ENCODE results near the gene CCSER2. TPM values are rescaled to one million over a fixed set of nuclear protein-coding genes. Genes with fewer than 3 reads are reported as not detected.
A peak's percentile ranks its signal among the peaks of the same experiment; 100 is the strongest.

Gene CCSER2
- total RNA-seq, 1 experiment from 2014 or later: 28.9 TPM

DNA sequence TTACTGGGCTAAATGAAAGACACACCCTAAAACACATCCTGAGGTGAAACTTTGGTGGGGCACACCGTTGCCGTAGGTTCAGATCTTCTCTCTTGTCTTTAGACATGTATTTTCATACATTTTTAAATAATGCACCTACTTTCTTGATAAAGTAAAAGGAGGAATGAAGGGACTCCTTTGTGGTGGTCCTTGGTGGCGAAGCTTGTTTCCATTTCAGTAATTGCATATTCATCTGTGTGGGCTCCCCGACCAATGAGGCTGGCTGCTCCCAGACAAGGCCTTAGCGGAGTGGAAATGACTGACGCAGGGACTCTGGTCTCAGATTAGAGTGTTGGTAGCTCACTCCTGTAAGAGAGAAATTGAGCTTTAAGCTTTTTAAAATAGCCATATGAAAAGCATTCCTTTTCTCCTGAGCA, 815 bp downstream of the CCSER2 start:
- CTCF ChIA-PET: no interaction called here
- H3K4me2 ChIP-seq (ENCODE audit: low read length): peak overlapping the region; percentile 79
- no peak overlapping the region for H2AFZ ChIP-seq (ENCODE audit: low read depth, low read length, poor library complexity, severe bottlenecking)
- no peaks in the 10 kb centered on the region for H3K9me2 ChIP-seq (ENCODE audit: insufficient read depth)
- DNase-seq (ENCODE audit: low read depth, low spot score) (no peak), ATAC-seq (peak; percentile 28; the same call in 1 of the 2 replicates)
- H3K4me3 ChIP-seq (replicated peaks in 1 of 2; ENCODE audit: low read depth in 1 of 2, low read length in 2 of 2): peak overlapping the region; percentile 70 to 75
- RAD21 ChIA-PET (ENCODE audit: low non-redundant PET in 1 of 2, low total read pairs in 2 of 2, uncharacterized antibody in 2 of 2, unreplicated experiment in 2 of 2): no interaction called here
- H3K36me3 ChIP-seq (ENCODE audit: control insufficient read depth in 1 of 2, insufficient read depth in 2 of 2, low read length in 2 of 2): no peaks in the 10 kb centered on the region
- intact Hi-C loops (cut with micrococcal nuclease): loop anchor here (5.0 kb wide), 1 partner anchor 62 kb away; no protein-coding TSS in a partner anchor
- no peaks in the 10 kb centered on the region for H4K20me1 ChIP-seq (ENCODE audit: insufficient read depth)
- peaks cover 50% of the 10 kb centered on the region for H3K79me2 ChIP-seq (ENCODE audit: insufficient read depth, low read length)
- H3K27me3 ChIP-seq (ENCODE audit: insufficient read depth, low read length): no peaks in the 10 kb centered on the region
- TF ChIP-seq RAD21 (IDR thresholded peaks at IDR 0.05; ENCODE audit: low read depth): no peak
- no peak for TF ChIP-seq TCF7L2 (IDR thresholded peaks at IDR 0.05; ENCODE audit: borderline replicate concordance, extremely low read depth, insufficient read depth, insufficient read length)
- no peak for TF ChIP-seq FOSL1 (IDR thresholded peaks at IDR 0.05; ENCODE audit: low read depth)
- H3K27ac ChIP-seq (ENCODE audit: low read depth, low read length): peak overlapping the region; percentile 82
- H3K9me3 ChIP-seq (ENCODE audit: control insufficient read depth in 1 of 2, insufficient read depth in 1 of 2, low read depth in 1 of 2, low read length in 2 of 2): no peaks in the 10 kb centered on the region
- POLR2A ChIA-PET: interaction anchor here (2.1 kb wide), 1 partner anchor 62 kb away, joined by 5 read pairs; no protein-coding TSS in a partner anchor
- BruUV-seq (replicated peaks): TSS peak; percentile 59
- peaks cover 11 to 32% of the 10 kb centered on the region in 2 experiments for H3K4me1 ChIP-seq (ENCODE audit: control insufficient read depth in 1 of 2, insufficient read depth in 2 of 2, low read length in 2 of 2)
- peak overlapping the region; percentile 71 for H3K9ac ChIP-seq (ENCODE audit: low read length)

GRCh38 chr10:84329986-84330651, 1.7 kb downstream of the CCSER2 start:
- no peak overlapping the region for H2AFZ ChIP-seq (ENCODE audit: low read depth, low read length, poor library complexity, severe bottlenecking)
- no peaks in the 10 kb centered on the region for H3K36me3 ChIP-seq (ENCODE audit: control insufficient read depth in 1 of 2, insufficient read depth in 2 of 2, low read length in 2 of 2)
- no peaks in the 10 kb centered on the region for H3K9me2 ChIP-seq (ENCODE audit: insufficient read depth)
- H3K4me2 ChIP-seq (ENCODE audit: low read length): peak overlapping the region; percentile 79
- no peaks in the 10 kb centered on the region for H3K9me3 ChIP-seq (ENCODE audit: control insufficient read depth in 1 of 2, insufficient read depth in 1 of 2, low read depth in 1 of 2, low read length in 2 of 2)
- peak overlapping the region in 1 of 2 experiments; percentile 75; a peak in 1 of 4 replicates for H3K4me3 ChIP-seq (replicated peaks in 1 of 2; ENCODE audit: low read depth in 1 of 2, low read length in 2 of 2)
- H3K79me2 ChIP-seq (ENCODE audit: insufficient read depth, low read length): peaks cover 59% of the 10 kb centered on the region
- no TSS peak for BruUV-seq (replicated peaks)
- RAD21 ChIA-PET (ENCODE audit: low non-redundant PET in 1 of 2, low total read pairs in 2 of 2, uncharacterized antibody in 2 of 2, unreplicated experiment in 2 of 2): no interaction called here
- H3K9ac ChIP-seq (ENCODE audit: low read length): peak overlapping the region; percentile 71; the same call in 1 of the 2 replicates
- CTCF ChIA-PET: no interaction called here
- DNase-seq (ENCODE audit: low read depth, low spot score): no peak
- H3K27me3 ChIP-seq (ENCODE audit: insufficient read depth, low read length): no peaks in the 10 kb centered on the region
- H3K27ac ChIP-seq (ENCODE audit: low read depth, low read length): no peak overlapping the region
- POLR2A ChIA-PET: no interaction called here
- H4K20me1 ChIP-seq (ENCODE audit: insufficient read depth): no peaks in the 10 kb centered on the region
- ATAC-seq: no peak
- intact Hi-C loops (cut with micrococcal nuclease): loop anchor here (5.0 kb wide), 1 partner anchor 63 kb away; no protein-coding TSS in a partner anchor
- H3K4me1 ChIP-seq (ENCODE audit: control insufficient read depth in 1 of 2, insufficient read depth in 2 of 2, low read length in 2 of 2): peaks cover 11 to 32% of the 10 kb centered on the region in 2 experiments
- TF ChIP-seq RAD21 (IDR thresholded peaks at IDR 0.05; ENCODE audit: low read depth) (no peak), ELF1 (IDR thresholded peaks at IDR 0.05; ENCODE audit: borderline replicate concordance, low read depth) (no peak), EZH2phosphoT487 (IDR thresholded peaks at IDR 0.05; ENCODE audit: borderline replicate concordance) (no peak), POLR2AphosphoS5 (IDR thresholded peaks at IDR 0.05; ENCODE audit: low read depth, low read length) (no peak), ATF3 (IDR thresholded peaks at IDR 0.05) (no peak), EGR1 (IDR thresholded peaks at IDR 0.05; ENCODE audit: low read depth) (no peak), ZFX (IDR thresholded peaks at IDR 0.05) (no peak)
- TF ChIP-seq, protein P1, sequence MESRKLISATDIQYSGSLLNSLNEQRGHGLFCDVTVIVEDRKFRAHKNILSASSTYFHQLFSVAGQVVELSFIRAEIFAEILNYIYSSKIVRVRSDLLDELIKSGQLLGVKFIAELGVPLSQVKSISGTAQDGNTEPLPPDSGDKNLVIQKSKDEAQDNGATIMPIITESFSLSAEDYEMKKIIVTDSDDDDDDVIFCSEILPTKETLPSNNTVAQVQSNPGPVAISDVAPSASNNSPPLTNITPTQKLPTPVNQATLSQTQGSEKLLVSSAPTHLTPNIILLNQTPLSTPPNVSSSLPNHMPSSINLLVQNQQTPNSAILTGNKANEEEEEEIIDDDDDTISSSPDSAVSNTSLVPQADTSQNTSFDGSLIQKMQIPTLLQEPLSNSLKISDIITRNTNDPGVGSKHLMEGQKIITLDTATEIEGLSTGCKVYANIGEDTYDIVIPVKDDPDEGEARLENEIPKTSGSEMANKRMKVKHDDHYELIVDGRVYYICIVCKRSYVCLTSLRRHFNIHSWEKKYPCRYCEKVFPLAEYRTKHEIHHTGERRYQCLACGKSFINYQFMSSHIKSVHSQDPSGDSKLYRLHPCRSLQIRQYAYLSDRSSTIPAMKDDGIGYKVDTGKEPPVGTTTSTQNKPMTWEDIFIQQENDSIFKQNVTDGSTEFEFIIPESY (IDR thresholded peaks at IDR 0.05; ENCODE audit: extremely low read depth, insufficient replicate concordance, low read length): no peak
- TF ChIP-seq, protein P2, sequence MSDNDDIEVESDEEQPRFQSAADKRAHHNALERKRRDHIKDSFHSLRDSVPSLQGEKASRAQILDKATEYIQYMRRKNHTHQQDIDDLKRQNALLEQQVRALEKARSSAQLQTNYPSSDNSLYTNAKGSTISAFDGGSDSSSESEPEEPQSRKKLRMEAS (IDR thresholded peaks at IDR 0.05): no peak
- TF ChIP-seq, protein P3, sequence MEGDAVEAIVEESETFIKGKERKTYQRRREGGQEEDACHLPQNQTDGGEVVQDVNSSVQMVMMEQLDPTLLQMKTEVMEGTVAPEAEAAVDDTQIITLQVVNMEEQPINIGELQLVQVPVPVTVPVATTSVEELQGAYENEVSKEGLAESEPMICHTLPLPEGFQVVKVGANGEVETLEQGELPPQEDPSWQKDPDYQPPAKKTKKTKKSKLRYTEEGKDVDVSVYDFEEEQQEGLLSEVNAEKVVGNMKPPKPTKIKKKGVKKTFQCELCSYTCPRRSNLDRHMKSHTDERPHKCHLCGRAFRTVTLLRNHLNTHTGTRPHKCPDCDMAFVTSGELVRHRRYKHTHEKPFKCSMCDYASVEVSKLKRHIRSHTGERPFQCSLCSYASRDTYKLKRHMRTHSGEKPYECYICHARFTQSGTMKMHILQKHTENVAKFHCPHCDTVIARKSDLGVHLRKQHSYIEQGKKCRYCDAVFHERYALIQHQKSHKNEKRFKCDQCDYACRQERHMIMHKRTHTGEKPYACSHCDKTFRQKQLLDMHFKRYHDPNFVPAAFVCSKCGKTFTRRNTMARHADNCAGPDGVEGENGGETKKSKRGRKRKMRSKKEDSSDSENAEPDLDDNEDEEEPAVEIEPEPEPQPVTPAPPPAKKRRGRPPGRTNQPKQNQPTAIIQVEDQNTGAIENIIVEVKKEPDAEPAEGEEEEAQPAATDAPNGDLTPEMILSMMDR (IDR thresholded peaks at IDR 0.05 in 2 of 3, conservative IDR thresholded peaks at IDR 0.05 in 1 of 3; ENCODE audit: borderline replicate concordance in 1 of 3, insufficient read depth in 1 of 3, low read depth in 2 of 3, low read length in 2 of 3): no peak
